Parathyroid adenoma (tissue), 2 donors: ENCODE results near the gene FBXL4.

Source experiments
- H2AFZ ChIP-seq: fragments of 300-600 bp; sonication (generic); one replicate; pipeline ENCODE4 v1.7.0; 2017; ENCODE audit warnings: antibody characterized with exemption, mild to moderate bottlenecking
- H3K27ac ChIP-seq: fragments of 300-600 bp; sonication (generic); one replicate; pipeline ENCODE4 v1.7.0; 2017
- H3K27me3 ChIP-seq: fragments of 300-600 bp; sonication (generic); one replicate; pipeline ENCODE4 v1.7.0; 2017; ENCODE audit warnings: low read length; ENCODE audit not compliant: control insufficient read depth, insufficient read depth
- H3K36me3 ChIP-seq: fragments of 300-600 bp; sonication (generic); one replicate; pipeline ENCODE4 v1.7.0; 2017; ENCODE audit warnings: low read length; ENCODE audit not compliant: control insufficient read depth, insufficient read depth
- H3K4me1 ChIP-seq: fragments of 300-600 bp; sonication (generic); one replicate; pipeline ENCODE4 v1.7.0; 2017; ENCODE audit warnings: control low read depth
- H3K4me2 ChIP-seq: fragments of 300-600 bp; sonication (generic); one replicate; pipeline ENCODE4 v1.7.0; 2017; ENCODE audit warnings: low read length
- H3K4me3 ChIP-seq: fragments of 300-600 bp; sonication (generic); one replicate; pipeline ENCODE4 v1.7.0; 2017; ENCODE audit warnings: low read depth, low read length
- H3K79me2 ChIP-seq: fragments of 300-600 bp; sonication (generic); one replicate; pipeline ENCODE4 v1.7.0; 2017; ENCODE audit warnings: control low read depth
- H3K9ac ChIP-seq: fragments of 300-600 bp; sonication (generic); one replicate; pipeline ENCODE4 v1.7.0; 2017; ENCODE audit warnings: mild to moderate bottlenecking
- H3K9me3 ChIP-seq: fragments of 300-600 bp; sonication (generic); one replicate; pipeline ENCODE4 v1.7.0; 2017; ENCODE audit warnings: low read length; ENCODE audit not compliant: control insufficient read depth
- CTCF ChIP-seq: fragments of 300-600 bp; sonication (generic); IDR thresholded peaks from one replicate; pipeline ENCODE4 v1.7.0; 2017; ENCODE audit warnings: antibody characterized with exemption, mild to moderate bottlenecking
- donor health status: primary hyperparathyroidism.

FBXL4 gene

DNA sequence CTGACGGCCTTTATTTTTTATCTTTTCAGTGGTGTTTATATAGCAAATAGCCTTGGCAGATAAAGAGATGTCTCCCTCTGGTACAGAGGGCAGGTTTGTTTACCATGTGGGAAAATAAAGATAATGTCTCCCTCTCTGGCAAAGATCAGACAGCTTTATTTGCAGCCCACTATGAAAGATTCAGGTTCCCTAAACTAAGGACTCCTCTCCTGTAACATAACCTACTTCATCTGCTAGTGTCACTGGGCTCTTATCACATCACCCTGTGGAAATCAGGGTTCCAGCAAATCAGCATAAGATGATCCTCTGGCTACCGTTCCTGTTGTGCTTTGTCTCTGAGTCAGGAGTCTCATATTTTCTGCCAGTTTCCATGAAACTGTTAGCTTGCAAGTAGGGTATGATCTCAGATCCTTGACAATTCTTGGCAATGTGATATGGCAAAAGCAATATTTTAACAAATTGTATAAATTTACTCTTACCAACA lies 3.1 kb downstream of the FBXL4 start:
- no peak for TF ChIP-seq CTCF
- peaks cover 10% of the 10 kb centered on the region for H3K79me2 ChIP-seq
- no peak overlapping the region for H3K27ac ChIP-seq
- H3K4me2 ChIP-seq, result no peak overlapping the region
- H3K4me3 ChIP-seq, result no peak overlapping the region
- H3K36me3 ChIP-seq, result no peaks in the 10 kb centered on the region
- no peaks in the 10 kb centered on the region for H3K27me3 ChIP-seq
- no peak overlapping the region for H3K9ac ChIP-seq
- no peak overlapping the region for H2AFZ ChIP-seq
- H3K4me1 ChIP-seq, result peaks cover 16% of the 10 kb centered on the region
- no peaks in the 10 kb centered on the region for H3K9me3 ChIP-seq

- Histone ChIP-seq H3K79me2 (peaks cover 14% of the 10 kb centered on the region), H3K4me1 (peaks cover 16% of the 10 kb centered on the region), H3K27ac (no peak overlapping the region), H3K36me3 (no peaks in the 10 kb centered on the region), H3K4me2 (no peak overlapping the region), H3K9ac (no peak overlapping the region), H3K4me3 (no peak overlapping the region), H3K9me3 (no peaks in the 10 kb centered on the region), H2AFZ (no peak overlapping the region), H3K27me3 (no peaks in the 10 kb centered on the region)
- no peak for TF ChIP-seq CTCF
Observed at GRCh38 chr6:98944168-98944567, 3.6 kb downstream of the FBXL4 start.

DNA sequence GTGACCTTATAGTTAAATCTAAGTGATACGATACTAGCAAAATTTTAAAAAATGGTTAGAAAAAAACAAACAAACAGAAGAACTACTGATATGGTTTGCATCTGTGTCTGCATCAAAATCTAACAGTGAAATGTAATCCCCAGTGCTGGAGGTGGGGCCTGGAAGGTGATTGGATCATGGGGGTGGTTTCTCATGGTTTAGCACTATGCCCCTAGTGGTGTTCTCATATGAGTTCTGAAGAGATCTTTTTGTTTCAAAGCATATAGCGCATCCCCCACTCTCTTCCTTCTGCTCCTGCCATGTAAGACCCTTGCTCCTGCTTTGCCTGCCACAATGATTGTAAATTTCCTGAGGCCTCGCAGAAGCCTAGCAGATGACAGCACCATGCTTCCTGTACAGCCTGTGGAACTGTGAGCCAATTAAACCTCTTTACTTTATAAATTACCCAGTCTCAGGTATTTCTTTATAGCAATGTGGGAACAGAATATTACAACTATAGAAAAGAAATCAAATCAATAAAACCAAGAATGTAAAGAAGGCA lies 5.4 kb downstream of the FBXL4 start:
- Histone ChIP-seq H3K36me3 (no peaks in the 10 kb centered on the region), H3K4me1 (peaks cover 16% of the 10 kb centered on the region), H3K4me3 (no peak overlapping the region), H3K27ac (no peak overlapping the region), H3K27me3 (no peaks in the 10 kb centered on the region), H3K4me2 (no peak overlapping the region), H3K79me2 (peaks cover 21% of the 10 kb centered on the region), H2AFZ (no peak overlapping the region), H3K9me3 (no peaks in the 10 kb centered on the region), H3K9ac (no peak overlapping the region)
- TF ChIP-seq CTCF, result no peak

- Histone ChIP-seq H3K4me3 (peak overlapping the region; percentile 18), H3K9ac (no peak overlapping the region), H3K79me2 (peaks cover 23% of the 10 kb centered on the region), H3K4me1 (peaks cover 16% of the 10 kb centered on the region), H3K27me3 (no peaks in the 10 kb centered on the region), H2AFZ (no peak overlapping the region), H3K36me3 (no peaks in the 10 kb centered on the region), H3K9me3 (no peaks in the 10 kb centered on the region), H3K4me2 (peak overlapping the region; percentile 58), H3K27ac (no peak overlapping the region)
- no peak for TF ChIP-seq CTCF
Observed at GRCh38 chr6:98941319-98941718, 6.4 kb downstream of the FBXL4 start.

DNA sequence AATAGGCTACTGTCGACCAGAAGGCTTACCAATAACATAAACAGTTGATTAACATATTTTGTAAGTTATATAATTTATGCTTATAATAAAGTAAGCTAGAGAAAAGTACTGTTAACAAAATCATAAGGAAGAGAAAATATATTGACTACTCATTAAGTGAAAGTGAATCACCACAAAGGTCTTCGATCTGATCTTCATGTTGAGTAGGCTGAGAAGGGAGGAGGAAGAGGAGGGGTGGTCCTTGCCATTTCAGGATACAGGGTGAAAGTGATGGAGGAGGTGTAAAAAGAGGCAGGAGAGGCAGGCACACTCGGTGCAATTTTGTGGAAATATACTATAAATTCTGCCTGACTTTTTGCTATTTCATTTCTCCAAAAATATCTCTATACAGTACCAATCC lies 10.4 kb downstream of the FBXL4 start:
- Histone ChIP-seq H3K4me1 (peaks cover 5% of the 10 kb centered on the region), H3K4me3 (no peak overlapping the region), H3K4me2 (no peak overlapping the region), H3K36me3 (no peaks in the 10 kb centered on the region), H3K27ac (no peak overlapping the region), H3K9me3 (no peaks in the 10 kb centered on the region), H3K9ac (no peak overlapping the region), H3K27me3 (no peaks in the 10 kb centered on the region), H2AFZ (no peak overlapping the region), H3K79me2 (peaks cover 22% of the 10 kb centered on the region)
- no peak for TF ChIP-seq CTCF
